ENCODE results near the gene SMYD4. TPM values are rescaled to one million over a fixed set of nuclear protein-coding genes. Genes with fewer than 3 reads are reported as not detected.
A peak's percentile ranks its signal among the peaks of the same experiment; 100 is the strongest.

SMYD4 gene
- total and polyA plus RNA-seq, 9 of the 15 experiments (the other 6 are each of a cell fraction or from before 2014, with no cell fraction given) = 1.3 to 10.2 (median 6.7) TPM

- TF ChIP-seq RNF219 (CRISPR knock-in tag; IDR thresholded peaks at IDR 0.05) = no peak
- TF ChIP-seq NFXL1 (CRISPR knock-in tag; IDR thresholded peaks at IDR 0.05) = no peak
- TF ChIP-seq E2F6 (IDR thresholded peaks at IDR 0.05; ENCODE audit: borderline replicate concordance in 1 of 2, extremely low read depth in 1 of 2, insufficient read depth in 1 of 2, insufficient read length in 1 of 2, low read depth in 1 of 2, low read length in 1 of 2, poor library complexity in 1 of 2, severe bottlenecking in 1 of 2) = peak; percentile 80 to 87
- TF ChIP-seq CBFA2T2 (conservative IDR thresholded peaks at IDR 0.05) = no peak
- peak; percentile 2 to 44; a peak in 1 of 4 replicates for TF ChIP-seq KDM1A (IDR thresholded peaks at IDR 0.05)
- no peak for TF ChIP-seq UBTF (IDR thresholded peaks at IDR 0.05; ENCODE audit: borderline replicate concordance in 1 of 2, low read depth in 2 of 2, low read length in 2 of 2)
- no peak for TF ChIP-seq ZNF699 (CRISPR knock-in tag; IDR thresholded peaks at IDR 0.05; ENCODE audit: insufficient replicate concordance)
- no peak for TF ChIP-seq TSHZ1 (CRISPR knock-in tag; IDR thresholded peaks at IDR 0.05)
- peak; percentile 69 for TF ChIP-seq POLR2A (conservative IDR thresholded peaks at IDR 0.05)
- no peak for TF ChIP-seq TAL1 (IDR thresholded peaks at IDR 0.05)
- no peak for TF ChIP-seq ZFP91 (CRISPR knock-in tag; IDR thresholded peaks at IDR 0.05)
- no peak for TF ChIP-seq MAFF (IDR thresholded peaks at IDR 0.05; ENCODE audit: low read length)
- no peak for TF ChIP-seq RUNX1 (IDR thresholded peaks at IDR 0.05; ENCODE audit: low read depth)
- no peak for TF ChIP-seq NR2C1 (IDR thresholded peaks at IDR 0.05)
- no peak for TF ChIP-seq NR2C1 (tag; IDR thresholded peaks at IDR 0.05)
- TF ChIP-seq ZNF12 (CRISPR knock-in tag; IDR thresholded peaks at IDR 0.05) = no peak
These were observed at the start of gene SMYD4, which contains the start of gene RPA1 (continued) for GRCh38 chr17:1829592-1830257.

Data from K562 (cell line).